ENCODE measurements around the gene CYP4F12. TPM values are rescaled to one million over a fixed set of nuclear protein-coding genes. Genes with fewer than 3 reads are reported as not detected.

CYP4F12 gene
- total and polyA plus RNA-seq, 2 of the 4 experiments (the other 2 are of a cell fraction), result not detected

- no peak overlapping the region for H3K4me3 ChIP-seq (ENCODE audit: insufficient read depth, low read depth, low read length)
- H2BK20ac ChIP-seq (ENCODE audit: low read depth, low read length), result no peak overlapping the region
- no peak overlapping the region for H3K56ac ChIP-seq (ENCODE audit: extremely low read depth, insufficient read depth, low read length)
- in situ Hi-C loops (cut with MboI; ENCODE audit: low sequenced_read_pairs), result loop anchor here (10.0 kb wide), 1 partner anchor 96 kb away; no protein-coding TSS in a partner anchor
- H3K18ac ChIP-seq (ENCODE audit: low read depth, low read length), result no peak overlapping the region
- POLR2A ChIA-PET (ENCODE audit: unreplicated experiment), result no interaction called here
- no peak overlapping the region for H4K8ac ChIP-seq (ENCODE audit: low read depth in 2 of 2, low read length in 2 of 2)
- no peak overlapping the region for H2AK9ac ChIP-seq (replicated peaks; ENCODE audit: low read depth, low read length, poor library complexity)
- H3K9me1 ChIP-seq (ENCODE audit: insufficient read depth, low read length), result no peaks in the 10 kb centered on the region
- intact Hi-C loops (cut with micrococcal nuclease), result no loop called here
- no peak overlapping the region for H2BK15ac ChIP-seq (ENCODE audit: low read depth, low read length)
- H2AK5ac ChIP-seq (ENCODE audit: low read depth, low read length), result no peak overlapping the region
- H3K27ac ChIP-seq (ENCODE audit: insufficient read depth, low read length), result no peak overlapping the region
- no peaks in the 10 kb centered on the region for H4K20me1 ChIP-seq (ENCODE audit: insufficient read depth, low read length)
- TF ChIP-seq ELK1 (IDR thresholded peaks at IDR 0.05; ENCODE audit: borderline replicate concordance, low read depth, low read length), result no peak
- no peak for TF ChIP-seq MAFK (IDR thresholded peaks at IDR 0.05; ENCODE audit: low read depth, low read length)
- no peak for TF ChIP-seq CHD1 (IDR thresholded peaks at IDR 0.05; ENCODE audit: low read depth, low read length)
- TF ChIP-seq POLR2A (IDR thresholded peaks at IDR 0.05; ENCODE audit: low read depth, low read length), result no peak
- TF ChIP-seq USF2 (IDR thresholded peaks at IDR 0.05; ENCODE audit: low read depth, low read length), result no peak
- no peak for TF ChIP-seq CEBPB (IDR thresholded peaks at IDR 0.05; ENCODE audit: low read depth, low read length)
- TF ChIP-seq CTCF (conservative IDR thresholded peaks at IDR 0.05; ENCODE audit: low read depth, low read length), result no peak
- no peaks in the 10 kb centered on the region for H3K36me3 ChIP-seq (ENCODE audit: control insufficient read depth, insufficient read depth, low read length)
- ATAC-seq (ENCODE audit: low read depth) (no peak), DNase-seq (no peak)
- no TSS peak for BruUV-seq (replicated peaks)
- H3K9ac ChIP-seq (ENCODE audit: low read depth, low read length), result no peak overlapping the region
- H3K4me2 ChIP-seq (ENCODE audit: low read depth, low read length), result no peak overlapping the region
- WGBS, 2 experiments (ENCODE audit: extremely low coverage in 2 of 2, insufficient read length in 1 of 2), result 40% methylated on average over 1 of the region's 4 CpGs; no CpG with 5 or more reads in 1 of the 2 experiments
- dilution Hi-C loops (cut with HindIII; ENCODE audit: low sequenced_read_pairs, unreplicated experiment), result no loop called here
- H3K4ac ChIP-seq (ENCODE audit: low read depth, low read length), result no peak overlapping the region
- H2BK120ac ChIP-seq (ENCODE audit: low read depth, low read length), result no peak overlapping the region
- H3K27me3 ChIP-seq (ENCODE audit: control insufficient read depth, insufficient read depth, low read length), result no peaks in the 10 kb centered on the region
- no peak overlapping the region for H2AFZ ChIP-seq (replicated peaks; ENCODE audit: low read length, poor library complexity)
- H3K23ac ChIP-seq (ENCODE audit: low read depth, low read length), result no peak overlapping the region
- peaks cover 14% of the 10 kb centered on the region for H3K9me3 ChIP-seq (ENCODE audit: control insufficient read depth, insufficient read depth, low read length)
- no peak overlapping the region for H4K5ac ChIP-seq (ENCODE audit: low read depth, low read length)
- H3K14ac ChIP-seq (replicated peaks; ENCODE audit: low read depth, low read length), result no peak overlapping the region
- CTCF ChIA-PET, result no interaction called here
- H3K4me1 ChIP-seq (ENCODE audit: control insufficient read depth, insufficient read depth, low read length), result no peaks in the 10 kb centered on the region
- H2BK5ac ChIP-seq (ENCODE audit: low read depth, low read length, poor library complexity, severe bottlenecking), result no peak overlapping the region
- H4K91ac ChIP-seq (ENCODE audit: insufficient read depth, low read depth, low read length), result no peak overlapping the region
- no peaks in the 10 kb centered on the region for H3K79me1 ChIP-seq (ENCODE audit: low read depth in 1 of 2, low read length in 2 of 2)
These were observed 6.2 kb downstream of the CYP4F12 start for GRCh38 chr19:15679089-15679488.

Data from IMR-90 (cell line).